ENCODE data around the gene IGBP1.
A peak's percentile ranks its signal among the peaks of the same experiment; 100 is the strongest.

IGBP1 gene

GRCh38 chrX:70171624-70172023, 38.4 kb downstream of the IGBP1 start:
- H3K4me3 ChIP-seq (ENCODE audit: low read depth, low read length): no peak overlapping the region
- no peak for TF ChIP-seq MAX (IDR thresholded peaks at IDR 0.05; ENCODE audit: low read depth, low read length)
- TF ChIP-seq MYC (IDR thresholded peaks at IDR 0.05; ENCODE audit: low read depth, low read length): no peak
- TF ChIP-seq CTCF (IDR thresholded peaks at IDR 0.05; ENCODE audit: low read depth, low read length): no peak
- TF ChIP-seq POLR2A (IDR thresholded peaks at IDR 0.05; ENCODE audit: extremely low read depth, insufficient read length): no peak
- no peak for DNase-seq (ENCODE audit: low read depth)

- H3K4me3 ChIP-seq (ENCODE audit: low read depth, low read length): no peak overlapping the region
- TF ChIP-seq POLR2A (IDR thresholded peaks at IDR 0.05; ENCODE audit: extremely low read depth, insufficient read length) (no peak), MAX (IDR thresholded peaks at IDR 0.05; ENCODE audit: low read depth, low read length) (no peak), CTCF (IDR thresholded peaks at IDR 0.05; ENCODE audit: low read depth, low read length) (no peak), MYC (IDR thresholded peaks at IDR 0.05; ENCODE audit: low read depth, low read length) (no peak)
- no peak for DNase-seq (ENCODE audit: low read depth)
Observed at GRCh38 chrX:70172221-70172620, 39.0 kb downstream of the IGBP1 start.

- TF ChIP-seq MAX (IDR thresholded peaks at IDR 0.05; ENCODE audit: low read depth, low read length): no peak
- TF ChIP-seq CTCF (IDR thresholded peaks at IDR 0.05; ENCODE audit: low read depth, low read length): no peak
- no peak for TF ChIP-seq POLR2A (IDR thresholded peaks at IDR 0.05; ENCODE audit: extremely low read depth, insufficient read length)
- no peak for TF ChIP-seq MYC (IDR thresholded peaks at IDR 0.05; ENCODE audit: low read depth, low read length)
- H3K4me3 ChIP-seq (ENCODE audit: low read depth, low read length): no peak overlapping the region
- DNase-seq (ENCODE audit: low read depth): no peak
Observed at GRCh38 chrX:70172964-70173363, 39.7 kb downstream of the IGBP1 start.

- TF ChIP-seq MAX (IDR thresholded peaks at IDR 0.05; ENCODE audit: low read depth, low read length) (no peak), POLR2A (IDR thresholded peaks at IDR 0.05; ENCODE audit: extremely low read depth, insufficient read length) (no peak), CTCF (IDR thresholded peaks at IDR 0.05; ENCODE audit: low read depth, low read length) (no peak), MYC (IDR thresholded peaks at IDR 0.05; ENCODE audit: low read depth, low read length) (no peak)
- no peak for DNase-seq (ENCODE audit: low read depth)
- no peak overlapping the region for H3K4me3 ChIP-seq (ENCODE audit: low read depth, low read length)
Observed at GRCh38 chrX:70174754-70175153, 41.5 kb downstream of the IGBP1 start.

GRCh38 chrX:70175338-70175737, 42.1 kb downstream of the IGBP1 start:
- no peak for TF ChIP-seq MYC (IDR thresholded peaks at IDR 0.05; ENCODE audit: low read depth, low read length)
- no peak for TF ChIP-seq MAX (IDR thresholded peaks at IDR 0.05; ENCODE audit: low read depth, low read length)
- no peak for TF ChIP-seq CTCF (IDR thresholded peaks at IDR 0.05; ENCODE audit: low read depth, low read length)
- TF ChIP-seq POLR2A (IDR thresholded peaks at IDR 0.05; ENCODE audit: extremely low read depth, insufficient read length): no peak
- H3K4me3 ChIP-seq (ENCODE audit: low read depth, low read length): no peak overlapping the region
- DNase-seq (ENCODE audit: low read depth): peak; percentile 43

All from NB4 (cell line).